ENCODE data around the gene ZSCAN23. TPM values are rescaled to one million over a fixed set of nuclear protein-coding genes. Genes with fewer than 3 reads are reported as not detected.
A peak's percentile ranks its signal among the peaks of the same experiment; 100 is the strongest.

ZSCAN23 gene
- total RNA-seq, 4 donors from 2014 or later = 1.0 to 2.9 (median 2.1) TPM

GRCh38 chr6:28488916-28489365 is 45.6 kb upstream of the ZSCAN23 start:
- Histone ChIP-seq H3K27ac (replicated peaks in 1 of 4) (no peak overlapping the region), H3K36me3 (no peaks in the 10 kb centered on the region), H3K9me3 (no peaks in the 10 kb centered on the region), H3K4me1 (peaks cover 0 to 12% (median 3%) of the 10 kb centered on the region in 4 donors), H3K27me3 (peaks cover 0 to 61% (median 3%) of the 10 kb centered on the region in 4 donors), H3K4me3 (peak overlapping the region in 3 of 4 donors; percentile 40 to 54 (median 41))
- 38% methylated on average over 14 of the region's 14 CpGs for WGBS
- TF ChIP-seq EP300 (IDR thresholded peaks at IDR 0.05) = no peak
- TF ChIP-seq, protein P1, sequence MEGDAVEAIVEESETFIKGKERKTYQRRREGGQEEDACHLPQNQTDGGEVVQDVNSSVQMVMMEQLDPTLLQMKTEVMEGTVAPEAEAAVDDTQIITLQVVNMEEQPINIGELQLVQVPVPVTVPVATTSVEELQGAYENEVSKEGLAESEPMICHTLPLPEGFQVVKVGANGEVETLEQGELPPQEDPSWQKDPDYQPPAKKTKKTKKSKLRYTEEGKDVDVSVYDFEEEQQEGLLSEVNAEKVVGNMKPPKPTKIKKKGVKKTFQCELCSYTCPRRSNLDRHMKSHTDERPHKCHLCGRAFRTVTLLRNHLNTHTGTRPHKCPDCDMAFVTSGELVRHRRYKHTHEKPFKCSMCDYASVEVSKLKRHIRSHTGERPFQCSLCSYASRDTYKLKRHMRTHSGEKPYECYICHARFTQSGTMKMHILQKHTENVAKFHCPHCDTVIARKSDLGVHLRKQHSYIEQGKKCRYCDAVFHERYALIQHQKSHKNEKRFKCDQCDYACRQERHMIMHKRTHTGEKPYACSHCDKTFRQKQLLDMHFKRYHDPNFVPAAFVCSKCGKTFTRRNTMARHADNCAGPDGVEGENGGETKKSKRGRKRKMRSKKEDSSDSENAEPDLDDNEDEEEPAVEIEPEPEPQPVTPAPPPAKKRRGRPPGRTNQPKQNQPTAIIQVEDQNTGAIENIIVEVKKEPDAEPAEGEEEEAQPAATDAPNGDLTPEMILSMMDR (IDR thresholded peaks at IDR 0.05) = no peak
- no peak for TF ChIP-seq POLR2A (IDR thresholded peaks at IDR 0.05; ENCODE audit: low read depth)
- TF ChIP-seq POLR2AphosphoS5 (IDR thresholded peaks at IDR 0.05) = no peak
- no peak for DNase-seq (ENCODE audit: extremely low spot score)
- intact Hi-C loops (cut with DNase I) = no loop called here

DNA sequence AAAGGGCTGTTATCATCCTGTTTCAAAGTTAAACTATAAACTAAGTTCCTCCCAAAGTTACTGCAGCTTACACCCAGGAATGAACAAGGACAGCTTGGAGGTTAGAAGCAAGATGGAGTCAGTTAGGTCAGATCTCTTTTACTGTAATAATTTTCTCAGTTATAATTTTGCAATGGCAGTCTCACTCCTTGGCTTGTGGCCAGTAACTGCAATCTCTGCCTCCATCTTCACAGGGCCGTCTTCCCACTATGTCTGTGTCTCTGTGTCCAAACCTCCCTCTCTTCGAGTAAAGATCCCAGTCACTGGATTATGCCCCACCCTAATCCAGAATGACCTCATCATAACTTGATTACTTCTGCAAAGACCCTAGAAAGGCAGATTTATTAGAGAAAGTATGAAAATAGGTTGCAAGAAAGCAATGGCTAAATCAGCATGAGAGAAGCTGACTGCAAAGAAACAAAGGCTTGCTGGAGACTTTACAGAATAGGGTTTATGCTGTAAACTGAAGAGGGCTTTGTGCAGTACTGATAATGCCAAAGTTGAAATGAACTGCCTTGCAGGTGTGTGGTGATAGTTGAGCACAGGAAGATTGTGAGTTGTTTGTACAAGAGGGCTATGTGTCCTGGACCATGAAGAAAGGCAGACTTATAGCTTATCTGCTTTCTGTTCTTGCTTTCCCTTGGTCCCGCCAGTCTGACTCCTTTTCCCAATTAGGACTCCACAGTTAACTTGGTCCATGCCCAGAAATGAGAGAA is 43.9 kb upstream of the ZSCAN23 start:
- Histone ChIP-seq H3K9me3 (no peaks in the 10 kb centered on the region), H3K27me3 (peaks cover 0 to 67% (median 3%) of the 10 kb centered on the region in 4 donors), H3K4me3 (no peak overlapping the region), H3K4me1 (peaks cover 0 to 12% (median 3%) of the 10 kb centered on the region in 4 donors), H3K36me3 (no peaks in the 10 kb centered on the region), H3K27ac (replicated peaks in 1 of 4) (no peak overlapping the region)
- no peak for TF ChIP-seq POLR2AphosphoS5 (IDR thresholded peaks at IDR 0.05)
- TF ChIP-seq EP300 (IDR thresholded peaks at IDR 0.05) = no peak
- TF ChIP-seq, protein P1 (IDR thresholded peaks at IDR 0.05) = no peak
- TF ChIP-seq POLR2A (IDR thresholded peaks at IDR 0.05; ENCODE audit: low read depth) = no peak
- no peak for DNase-seq (ENCODE audit: extremely low spot score)
- WGBS = 64% methylated on average over 3 of the region's 3 CpGs
- intact Hi-C loops (cut with DNase I) = no loop called here

- Histone ChIP-seq H3K9me3 (no peaks in the 10 kb centered on the region), H3K4me1 (peaks cover 0 to 12% (median 3%) of the 10 kb centered on the region in 4 donors), H3K27me3 (peaks cover 0 to 67% (median 3%) of the 10 kb centered on the region in 4 donors), H3K36me3 (no peaks in the 10 kb centered on the region), H3K4me3 (no peak overlapping the region), H3K27ac (replicated peaks in 1 of 4) (no peak overlapping the region)
- intact Hi-C loops (cut with DNase I) = no loop called here
- 91% methylated on average over 1 of the region's 1 CpG for WGBS
- TF ChIP-seq, protein P1 (IDR thresholded peaks at IDR 0.05) = no peak
- TF ChIP-seq EP300 (IDR thresholded peaks at IDR 0.05) (no peak), POLR2A (IDR thresholded peaks at IDR 0.05; ENCODE audit: low read depth) (no peak), POLR2AphosphoS5 (IDR thresholded peaks at IDR 0.05) (no peak)
- no peak for DNase-seq (ENCODE audit: extremely low spot score)
These were observed 43.2 kb upstream of the ZSCAN23 start for GRCh38 chr6:28486533-28486932.

- no peak for DNase-seq (ENCODE audit: extremely low spot score)
- WGBS = 95% methylated on average over 3 of the region's 3 CpGs
- TF ChIP-seq POLR2A (IDR thresholded peaks at IDR 0.05; ENCODE audit: low read depth) = no peak
- TF ChIP-seq, protein P1 (IDR thresholded peaks at IDR 0.05) = no peak
- TF ChIP-seq EP300 (IDR thresholded peaks at IDR 0.05) = no peak
- no peak for TF ChIP-seq POLR2AphosphoS5 (IDR thresholded peaks at IDR 0.05)
- Histone ChIP-seq H3K4me3 (no peak overlapping the region), H3K27ac (replicated peaks in 1 of 4) (no peak overlapping the region), H3K9me3 (no peaks in the 10 kb centered on the region), H3K36me3 (no peaks in the 10 kb centered on the region), H3K27me3 (peaks cover 0 to 67% (median 3%) of the 10 kb centered on the region in 4 donors), H3K4me1 (peaks cover 0 to 12% (median 3%) of the 10 kb centered on the region in 4 donors)
- intact Hi-C loops (cut with DNase I) = no loop called here
These were observed 42.2 kb upstream of the ZSCAN23 start for GRCh38 chr6:28485482-28485881.
